Muscle of leg (tissue), 11 donors: ENCODE data around the gene FAM200A. TPM values are rescaled to one million over a fixed set of nuclear protein-coding genes. Genes with fewer than 3 reads are reported as not detected.
"Not testable (repeated sequence)": the region's sequence is repeated elsewhere in the genome, so short reads cannot be mapped to it uniquely, and the experiment has no call there.

Source experiments
- DNase-seq: peaks from one replicate; pipeline ENCODE4 v3.0.0; 2013
- H3K27ac ChIP-seq: one replicate; pipeline ENCODE4 v1.5.1; 2013; ENCODE audit warnings: mild to moderate bottlenecking, low read length, control low read depth
- H3K27me3 ChIP-seq: one replicate; pipeline ENCODE4 v1.6.1; 2013; ENCODE audit warnings: low read length; ENCODE audit not compliant: control insufficient read depth, insufficient read depth
- H3K36me3 ChIP-seq: one replicate; pipeline ENCODE4 v1.6.1; 2013; ENCODE audit warnings: low read length; ENCODE audit not compliant: control insufficient read depth, insufficient read depth
- H3K4me1 ChIP-seq: one replicate; pipeline ENCODE4 v1.6.1; 2013; ENCODE audit warnings: low read length; ENCODE audit not compliant: control insufficient read depth, insufficient read depth
- H3K4me3 ChIP-seq: one replicate; pipeline ENCODE4 v1.5.1; 2013; ENCODE audit warnings: low read length, control low read depth
- H3K9me3 ChIP-seq: replicated peaks from 2 replicates; pipeline ENCODE4 v1.6.1; 2013; ENCODE audit warnings: low read depth, low read length; ENCODE audit not compliant: control insufficient read depth
- WGBS: methylation state at CpG from one replicate; pipeline ENCODE4 v1.1.5; 2013; ENCODE audit warnings: missing lambda C conversion rate; ENCODE audit not compliant: insufficient coverage; 5-methylcytosine and 5-hydroxymethylcytosine counted together
- polyA plus RNA-seq, 8 donors: library from polyadenylated mRNA; unstranded; fragments of 120-200 nt; gene quantifications; one replicate each; pipeline versions ENCODE4 v1.2.1 to v1.2.3, GENCODE V29; 2013; ENCODE audit warnings: inconsistent platforms in 1 of 8, low replicate concordance in 1 of 8; ENCODE audit not compliant: insufficient read length in 8 of 8, insufficient read depth in 1 of 8
- total RNA-seq: library from RNA; stranded (reverse); fragments of 120-200 nt; gene quantifications from one replicate; pipeline ENCODE4 v1.2.4, GENCODE V29; 2013

Gene FAM200A
- total and polyA plus RNA-seq, 9 donors: 8.0 to 10.1 (median 8.9) TPM

DNA sequence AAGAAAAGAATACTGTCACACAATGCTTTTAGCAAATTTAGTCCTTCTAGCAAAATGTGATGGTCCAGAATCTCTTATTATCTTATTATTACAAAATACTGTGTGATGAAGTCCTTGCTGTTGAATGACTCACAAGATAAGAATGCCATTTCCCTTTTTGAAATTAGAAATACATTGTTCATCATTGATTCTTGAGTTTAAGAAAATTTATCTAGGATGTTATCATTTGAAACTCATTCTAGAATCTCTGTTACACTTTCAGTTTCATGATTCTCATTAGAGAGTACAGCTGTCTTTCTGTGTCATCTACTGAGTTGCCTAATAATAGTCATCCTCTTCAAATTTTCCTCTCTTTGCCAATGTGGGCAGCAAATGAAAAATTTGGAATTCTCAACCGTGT is 37.9 kb downstream of the FAM200A start:
- Histone ChIP-seq H3K27me3 (no peaks in the 10 kb centered on the region), H3K27ac (no peak overlapping the region), H3K4me3 (no peak overlapping the region), H3K36me3 (peaks cover 30% of the 10 kb centered on the region), H3K4me1 (no peaks in the 10 kb centered on the region), H3K9me3 (no peaks in the 10 kb centered on the region)
- no peak for DNase-seq
- WGBS: no CpG with 5 or more reads among the region's 1 CpG

DNA sequence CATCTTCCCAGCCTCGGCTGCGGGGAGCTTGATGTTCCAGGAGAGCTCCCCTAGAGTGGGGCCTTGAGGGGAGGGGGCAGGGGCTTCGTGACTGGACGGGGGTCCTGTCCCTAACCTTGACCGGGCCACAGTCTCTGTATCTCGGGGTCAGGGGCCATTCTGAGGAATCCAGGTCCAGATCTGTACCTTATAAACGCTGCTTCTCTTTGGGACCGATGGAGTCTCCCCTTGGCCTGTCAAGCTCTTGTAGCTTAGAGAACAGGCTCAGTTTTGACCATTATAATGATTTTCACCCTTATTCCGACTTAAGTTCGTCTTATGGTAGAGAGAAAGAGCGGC is 46.6 kb downstream of the FAM200A start:
- Histone ChIP-seq H3K9me3 (no peaks in the 10 kb centered on the region), H3K27ac (peak overlapping the region; percentile 99), H3K4me3 (peak overlapping the region; percentile 83), H3K27me3 (no peaks in the 10 kb centered on the region), H3K36me3 (no peaks in the 10 kb centered on the region), H3K4me1 (peaks cover 20% of the 10 kb centered on the region)
- 0% methylated on average over 3 of the region's 11 CpGs for WGBS
- DNase-seq: no peak

DNA sequence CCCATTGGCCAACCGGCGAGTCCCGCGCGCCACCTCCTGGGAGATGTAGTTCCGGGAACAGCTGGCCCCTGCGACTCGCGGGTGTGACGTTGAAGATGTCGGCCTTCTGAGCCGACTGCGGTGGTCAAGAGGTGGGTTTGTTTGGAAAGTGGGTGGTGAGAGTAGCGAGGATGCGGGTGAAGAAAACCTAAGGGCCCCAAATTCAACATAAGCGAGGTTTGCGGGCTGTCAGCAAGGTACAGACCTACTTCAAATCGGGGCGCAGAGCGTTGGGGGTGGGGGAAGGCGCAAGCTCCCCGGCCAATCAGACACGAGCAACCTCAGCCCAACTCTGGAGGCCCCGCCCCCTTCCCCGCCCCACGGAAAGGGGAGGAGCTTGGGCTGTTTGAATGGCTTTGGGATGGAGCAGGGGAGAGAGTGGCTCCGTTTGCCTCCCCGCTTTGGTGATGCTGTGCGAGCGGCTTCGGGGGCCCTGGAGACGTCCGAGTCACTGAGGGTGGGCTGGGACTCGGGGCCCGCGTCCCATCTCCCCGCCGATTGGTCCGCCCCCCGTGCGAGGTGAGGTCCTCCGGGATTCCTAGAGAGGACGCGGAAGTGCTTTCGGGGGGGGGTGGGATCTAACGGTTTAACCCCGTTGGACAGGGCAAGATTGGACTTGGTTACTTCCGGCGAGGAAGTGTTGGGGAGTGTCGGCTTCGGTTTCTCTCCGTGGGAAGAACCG is 47.2 kb downstream of the FAM200A start, which contains the start of gene ZKSCAN5:
Gene ZKSCAN5, plus strand, starts transcription at position 60 of the 721 bp plus-strand sequence. CDS start 1,383 bp downstream, outside the sequence.
- DNase-seq: peak; percentile 99
- Histone ChIP-seq H3K4me1 (peaks cover 20% of the 10 kb centered on the region), H3K4me3 (peak within 1 kb of the TSS; percentile 83), H3K27ac (peak within 1 kb of the TSS; percentile 99), H3K9me3 (no peaks in the 10 kb centered on the region), H3K36me3 (no peaks in the 10 kb centered on the region), H3K27me3 (no peaks in the 10 kb centered on the region)
- WGBS: under 1% methylated on average over 40 of the region's 53 CpGs

DNA sequence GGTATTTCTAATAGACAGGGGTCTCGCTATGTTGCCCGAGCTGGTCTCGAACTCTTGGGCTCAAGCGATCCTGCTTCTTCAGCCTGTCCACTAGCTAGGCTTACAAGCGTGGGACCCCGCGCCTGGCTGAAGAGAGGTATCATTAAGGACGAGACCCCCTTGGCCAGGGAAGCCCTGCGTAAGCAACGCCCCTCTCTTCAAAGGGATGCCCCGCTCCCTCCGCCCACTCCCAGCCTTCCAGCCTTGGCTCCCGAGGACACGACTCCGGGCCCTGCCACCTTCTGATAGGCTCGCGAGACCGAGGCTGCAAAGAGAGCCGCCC is 47.7 kb downstream of the FAM200A start:
- no peak for DNase-seq
- peaks cover 20% of the 10 kb centered on the region for H3K4me1 ChIP-seq

DNA sequence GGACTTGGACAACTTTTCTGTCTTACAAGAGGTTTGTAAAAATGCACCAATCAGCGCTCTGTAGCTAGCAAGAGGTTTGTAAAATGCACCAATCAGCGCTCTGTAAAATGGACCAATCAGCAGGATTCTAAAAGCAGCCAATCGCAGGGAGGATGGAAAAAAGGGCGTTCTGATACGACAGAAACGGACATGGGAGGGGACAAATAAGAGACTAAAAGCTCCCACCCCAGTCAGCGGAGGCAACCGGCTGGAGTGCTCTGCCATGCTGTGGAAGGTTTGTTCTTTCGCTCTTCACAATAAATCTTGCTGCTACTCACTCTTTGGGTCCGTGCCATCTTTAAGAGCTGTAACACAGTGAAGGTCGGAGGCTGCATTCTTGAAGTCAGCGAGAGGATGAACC is 50.7 kb downstream of the FAM200A start:
- H3K27ac ChIP-seq: not testable (repeated sequence)

More for the DNA sequence above, 47.7 kb downstream of the FAM200A start:
- Histone ChIP-seq H3K4me3 (peak overlapping the region; percentile 83), H3K27me3 (no peaks in the 10 kb centered on the region), H3K36me3 (no peaks in the 10 kb centered on the region), H3K9me3 (no peaks in the 10 kb centered on the region), H3K27ac (peak overlapping the region; percentile 99)
- WGBS: 5% methylated on average over 19 of the region's 19 CpGs

DNA sequence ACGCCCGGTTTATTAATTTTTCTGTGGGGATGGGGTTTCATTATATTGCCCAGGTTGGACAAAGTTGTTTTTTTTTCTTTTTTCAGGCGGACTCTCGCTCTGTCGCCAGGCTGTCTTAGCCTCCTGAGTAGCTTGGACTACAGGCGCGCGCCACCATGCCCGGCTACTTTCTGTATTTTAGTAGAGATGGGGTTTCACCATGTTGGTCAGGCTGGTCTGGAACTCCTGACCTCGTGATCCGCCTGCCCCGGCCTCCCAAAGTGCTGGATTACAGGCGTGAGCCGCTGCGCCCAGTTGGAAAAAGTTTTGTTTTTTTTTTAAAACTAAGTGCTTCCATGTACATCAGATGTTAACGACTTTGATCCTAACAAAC is 51.3 kb downstream of the FAM200A start:
- peaks cover 20% of the 10 kb centered on the region for H3K4me1 ChIP-seq
- H3K4me3 ChIP-seq: peak overlapping the region; percentile 97
- H3K36me3 ChIP-seq: peaks cover 26% of the 10 kb centered on the region
- peak overlapping the region; percentile 97 for H3K27ac ChIP-seq
- DNase-seq: no peak
- no peaks in the 10 kb centered on the region for H3K27me3 ChIP-seq
- no peaks in the 10 kb centered on the region for H3K9me3 ChIP-seq
- WGBS: 55% methylated on average over 9 of the region's 16 CpGs

More for the DNA sequence above, 50.7 kb downstream of the FAM200A start:
- not testable (repeated sequence) for H3K4me3 ChIP-seq, DNase-seq, H3K27me3 ChIP-seq, H3K9me3 ChIP-seq
- H3K36me3 ChIP-seq: peaks cover 21% of the 10 kb centered on the region
- H3K4me1 ChIP-seq: peaks cover 25% of the 10 kb centered on the region
- WGBS: 88% methylated on average over 4 of the region's 12 CpGs

DNA sequence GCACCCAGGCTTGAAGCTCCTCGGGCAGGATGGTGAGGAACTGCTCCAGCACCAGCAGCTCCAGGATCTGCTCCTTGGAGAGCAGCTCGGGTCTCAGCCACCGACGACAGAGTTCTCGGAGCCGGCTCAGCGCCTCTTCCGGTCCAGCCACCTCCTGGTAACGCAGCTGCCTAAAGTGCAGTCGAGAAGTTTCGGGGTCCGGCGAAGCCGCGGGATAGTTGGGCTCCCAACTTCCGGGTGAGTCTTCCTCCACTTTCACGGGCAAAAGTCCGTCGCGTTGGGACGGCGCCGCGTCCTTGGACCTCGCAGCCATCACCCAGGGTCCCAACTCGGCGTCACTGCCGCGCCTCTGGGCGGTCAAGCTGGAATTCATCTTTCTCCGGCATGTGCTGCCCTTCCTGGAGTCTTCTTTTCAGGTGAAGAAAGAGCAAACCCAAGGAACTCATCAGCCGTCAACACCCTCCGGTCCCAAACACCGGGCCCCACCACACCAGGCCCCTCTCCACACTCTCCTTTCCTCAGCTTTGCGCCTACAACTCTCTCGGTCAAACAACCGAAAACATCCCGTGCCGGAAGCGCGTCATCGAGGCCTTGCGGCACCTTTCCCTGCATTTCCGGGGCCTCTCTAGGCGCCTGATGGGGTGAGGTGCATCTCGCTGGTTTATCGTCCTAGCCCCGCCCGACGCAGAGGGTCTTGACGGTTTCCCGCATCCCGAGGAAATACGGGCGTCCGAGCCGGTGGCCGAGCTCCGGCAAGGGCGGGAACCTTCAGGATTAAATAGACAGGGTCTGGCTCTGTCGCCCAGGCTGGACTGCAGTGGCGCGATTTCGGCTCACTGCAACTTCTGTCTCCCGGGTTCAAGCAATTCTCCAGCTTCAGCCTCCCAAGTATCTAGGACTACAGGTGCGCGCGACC is 51.9 kb downstream of the FAM200A start, which contains the start of gene ZNF394:
Gene ZNF394, minus strand, starts transcription at position 561 of the 916 bp plus-strand sequence. Its CDS starts 188 bp downstream, at position 373.
- Histone ChIP-seq H3K36me3 (peaks cover 29% of the 10 kb centered on the region), H3K4me3 (peak within 1 kb of the TSS; percentile 97), H3K27me3 (no peaks in the 10 kb centered on the region), H3K27ac (peak within 1 kb of the TSS; percentile 97), H3K4me1 (peaks cover 18% of the 10 kb centered on the region), H3K9me3 (no peaks in the 10 kb centered on the region)
- 0% methylated on average over 64 of the region's 68 CpGs for WGBS
- peak; percentile 98 for DNase-seq

DNA sequence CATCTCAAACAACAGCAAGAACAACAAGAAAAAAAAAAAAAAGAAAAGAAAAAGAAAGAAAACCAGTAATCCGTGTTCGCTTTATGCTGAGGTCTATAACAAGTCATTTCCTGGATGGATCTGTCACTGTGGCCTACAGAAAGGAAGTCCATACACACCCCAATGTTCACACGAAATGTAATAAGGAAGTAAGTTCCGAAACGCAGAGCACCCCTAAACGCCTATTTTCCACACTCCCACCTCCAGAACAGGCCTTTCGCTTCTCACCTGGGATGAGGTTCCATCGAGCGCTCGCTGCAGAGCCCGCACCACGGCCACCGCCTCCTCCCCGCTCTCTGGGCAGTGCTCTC is 52.6 kb downstream of the FAM200A start:
- Histone ChIP-seq H3K27me3 (no peaks in the 10 kb centered on the region), H3K4me3 (peak overlapping the region; percentile 97), H3K4me1 (peaks cover 18% of the 10 kb centered on the region), H3K9me3 (peaks cover 5% of the 10 kb centered on the region), H3K36me3 (peaks cover 33% of the 10 kb centered on the region), H3K27ac (peak overlapping the region; percentile 97)
- DNase-seq: peak; percentile 27
- WGBS: 0% methylated on average over 8 of the region's 14 CpGs

DNA sequence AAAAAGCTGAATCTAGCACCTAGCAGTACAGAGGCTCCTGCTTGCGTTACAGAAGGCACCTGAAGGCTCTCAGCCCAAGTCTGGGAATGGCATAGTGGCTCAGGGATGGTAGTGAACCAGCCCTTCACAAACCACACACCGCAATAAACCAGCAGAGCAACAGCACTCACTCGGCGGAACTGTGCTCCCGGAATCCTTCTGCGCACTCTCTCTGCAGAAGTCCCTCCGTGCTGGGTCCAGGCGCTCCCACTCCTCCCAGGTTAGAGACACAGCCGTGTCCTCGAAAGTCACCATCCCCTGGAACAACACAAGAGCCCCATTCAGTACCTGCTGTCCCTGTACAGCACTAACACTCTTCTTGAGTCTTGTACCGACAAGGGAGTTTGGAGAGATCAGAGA is 53.4 kb downstream of the FAM200A start:
- H3K27ac ChIP-seq: no peak overlapping the region
- peaks cover 13% of the 10 kb centered on the region for H3K9me3 ChIP-seq
- WGBS: 90% methylated on average over 4 of the region's 11 CpGs
- DNase-seq: no peak
- no peaks in the 10 kb centered on the region for H3K27me3 ChIP-seq
- peaks cover 41% of the 10 kb centered on the region for H3K36me3 ChIP-seq
- peaks cover 14% of the 10 kb centered on the region for H3K4me1 ChIP-seq
- H3K4me3 ChIP-seq: peak overlapping the region; percentile 97
